Lung (tissue), 5 donors: Measurements from ENCODE around the gene STXBP5L. TPM values are rescaled to one million over a fixed set of nuclear protein-coding genes. Genes with fewer than 3 reads are reported as not detected.

Experiments used
- polyA plus RNA-seq, 2 donors: library from polyadenylated mRNA; stranded (reverse); fragments of 200-250 nt; gene quantifications; one replicate each; pipeline ENCODE4 v1.2.1, GENCODE V29; 2013
- small RNA-seq: library from RNA; depleted of rRNA; stranded (forward); fragments of <200 nt; gene quantifications from one replicate; pipeline ENCODE3, GENCODE V24; 2014; ENCODE audit warnings: low replicate concordance
- total RNA-seq, 2 donors: library from RNA; depleted of rRNA in 1 of 2; stranded (reverse); fragments of >200 nt in 1 of 2; gene quantifications; one replicate each; pipeline ENCODE4 v1.2.1, GENCODE V29; 2014 to 2021
- donor health status: Bipolar disorder and iron deficiency.
- donor health status: healthy.
- donor health status: DM: yes; HTN: yes; CAD: no.

STXBP5L gene
- total and polyA plus RNA-seq, 4 donors, result 0.26 TPM; not detected in 3

Small RNAs within 50 kb of the gene (small RNA-seq; reads per million reads assigned to genes)
- not detected for gene MIR5682

Other genes starting within 250 kb of the STXBP5L start
- gene HGD, start 226.0 kb upstream of the STXBP5L start, total RNA-seq, result 1 to 10 TPM; 1.8 to 2.2 TPM
- 1 to 10 TPM; 2.4 to 2.6 TPM for gene HGD, start 226.0 kb upstream of the STXBP5L start, polyA plus RNA-seq
- 10 to 100 TPM; 13.2 to 17.1 TPM for gene RABL3, start 165.7 kb upstream of the STXBP5L start, total RNA-seq
- gene RABL3, start 165.7 kb upstream of the STXBP5L start, polyA plus RNA-seq, result 10 to 100 TPM in 1 of 2 donors, 1 to 10 TPM in 1; 4.3 to 14.8 TPM
- gene GTF2E1, start 165.5 kb upstream of the STXBP5L start, total RNA-seq, result 10 to 100 TPM; 13.7 to 14.8 TPM
- gene GTF2E1, start 165.5 kb upstream of the STXBP5L start, polyA plus RNA-seq, result 1 to 10 TPM; 4.1 to 6.4 TPM